Endometrial microvascular endothelial cells (primary cell): ENCODE data around the gene CSPG4. TPM values are rescaled to one million over a fixed set of nuclear protein-coding genes. Genes with fewer than 3 reads are reported as not detected.
"Not testable (repeated sequence)": the region's sequence is repeated elsewhere in the genome, so short reads cannot be mapped to it uniquely, and the experiment has no call there.

Experiments used
- in situ Hi-C: cut with HindIII; loops from 2 replicates; pipeline ENCODE4 v1.10.0; 2017; ENCODE audit warnings: low sequenced_read_pairs, low pct_unique_long_range_greater_than_20kb; ENCODE audit errors: inconsistent ontology term
- total RNA-seq: library from RNA; depleted of rRNA; stranded (reverse); fragments of >200 nt; gene quantifications from one replicate; pipeline ENCODE4 v1.2.3, GENCODE V29; 2015; ENCODE audit errors: inconsistent ontology term

The CSPG4 gene
- total RNA-seq, 1 donor from 2014 or later = 1.9 TPM

DNA sequence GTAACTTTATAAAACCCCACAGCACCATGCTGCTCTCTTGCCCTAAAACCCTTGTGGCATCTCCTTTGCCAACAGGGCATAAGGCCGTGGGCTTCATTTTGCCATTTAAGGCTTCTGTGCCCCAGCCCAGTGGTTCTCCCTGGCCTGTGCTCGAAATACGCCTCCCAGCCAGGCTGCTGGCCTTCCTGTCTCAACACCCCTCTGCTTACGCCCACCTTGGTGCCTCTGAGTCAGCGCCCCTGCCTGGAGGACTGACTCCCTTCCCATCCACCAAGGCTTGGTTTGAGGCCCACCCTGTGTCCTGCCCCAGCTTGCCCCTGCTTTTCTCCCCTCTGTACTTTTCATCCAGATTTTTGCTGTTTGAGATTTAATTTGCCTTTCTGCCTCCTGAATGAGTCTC, 1.8 kb downstream of the CSPG4 start:
- in situ Hi-C loops = not testable (repeated sequence)

DNA sequence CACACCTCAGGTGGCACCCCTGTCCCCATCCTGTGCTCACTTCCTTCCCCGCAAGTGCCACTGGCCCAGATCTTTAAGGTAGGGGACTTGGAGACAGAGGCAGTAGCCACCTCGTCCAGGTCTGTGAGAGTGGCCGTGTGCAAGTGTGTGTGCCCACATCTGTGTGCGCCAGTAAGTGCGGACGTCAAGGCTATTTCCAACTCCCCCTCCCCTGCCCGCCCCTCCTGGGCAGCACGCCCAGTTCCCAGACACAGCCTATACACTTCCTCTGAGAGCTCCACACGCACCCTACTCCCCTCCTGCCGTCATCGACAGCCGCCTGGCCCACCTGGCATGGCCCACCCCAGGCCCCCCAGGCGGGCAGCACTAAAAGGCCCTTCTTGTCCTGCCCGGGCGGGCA, 3.2 kb downstream of the CSPG4 start:
- in situ Hi-C loops = not testable (repeated sequence)

DNA sequence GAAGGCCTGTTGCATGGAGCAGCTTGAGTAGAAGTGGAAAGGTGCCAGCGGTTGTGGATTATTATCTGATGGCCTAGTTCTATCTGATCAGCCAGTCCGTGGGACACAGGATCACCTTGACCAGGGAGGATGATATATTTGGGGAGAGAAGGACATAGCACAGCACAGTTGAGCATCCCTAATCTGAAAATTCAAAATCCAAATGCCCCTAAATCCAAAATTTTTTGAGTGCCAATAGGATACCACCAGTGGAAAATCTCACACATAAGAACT, 6.0 kb downstream of the CSPG4 start:
- in situ Hi-C loops = no loop called here

DNA sequence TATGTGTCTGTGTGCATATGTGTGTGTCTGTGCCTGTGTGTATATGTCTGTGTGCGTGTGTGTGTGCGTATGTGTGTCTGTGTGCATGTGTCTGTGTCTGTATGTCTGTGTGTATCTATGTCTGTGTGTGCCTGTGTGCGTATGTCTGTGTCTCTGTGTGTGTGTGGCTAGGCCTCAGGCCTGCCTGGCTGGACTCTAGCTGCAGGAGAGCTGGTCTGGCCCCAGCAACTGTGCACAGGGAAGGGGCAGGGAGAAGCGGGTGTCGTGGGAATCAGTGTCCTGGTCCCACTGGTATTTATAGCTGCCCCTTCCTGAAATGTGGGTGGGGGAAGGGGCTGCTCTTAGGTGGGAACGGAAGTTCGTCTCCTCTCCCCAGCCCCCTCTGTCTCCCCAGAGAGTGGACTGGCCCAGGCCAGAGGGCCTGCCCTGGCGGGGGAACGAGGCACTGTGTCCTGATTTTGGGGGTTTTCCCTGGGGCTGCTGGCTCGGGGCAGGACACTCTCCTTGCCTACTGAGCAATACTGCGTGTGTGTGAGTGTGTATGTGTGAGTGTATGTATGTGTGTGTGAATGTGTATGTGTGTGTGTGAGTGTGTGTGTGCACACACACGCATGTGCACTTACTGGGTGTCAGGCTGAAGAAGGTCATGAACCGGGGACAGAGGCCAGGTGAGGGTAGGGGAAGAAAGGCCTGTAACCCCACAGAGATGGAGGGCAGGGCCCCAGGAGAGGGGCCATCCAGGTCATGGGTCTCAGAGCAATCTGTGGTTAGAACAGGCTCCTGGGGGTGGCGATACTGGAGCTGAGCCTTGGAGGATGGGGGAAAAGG, 6.6 kb downstream of the CSPG4 start:
- in situ Hi-C loops = no loop called here

DNA sequence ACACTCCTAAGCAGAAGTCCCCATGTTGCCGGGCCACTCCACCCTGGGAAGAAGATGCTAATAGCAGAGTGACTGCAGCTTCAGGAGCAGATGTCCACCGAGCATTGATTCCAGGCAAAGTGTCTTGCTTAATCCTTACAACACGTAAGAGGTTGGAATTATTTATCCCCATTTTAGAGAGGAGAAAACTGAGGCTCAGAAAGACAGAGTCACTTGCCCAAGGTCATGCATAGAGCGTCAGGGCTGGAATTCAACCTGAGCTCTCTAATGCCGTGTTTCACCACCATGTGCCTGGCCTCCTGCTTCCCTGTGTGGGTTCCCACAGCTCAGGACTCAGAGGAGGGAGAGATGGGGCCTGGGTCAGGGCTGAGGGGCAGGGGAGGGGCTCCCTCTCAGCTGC, 7.3 kb downstream of the CSPG4 start:
- in situ Hi-C loops = not testable (repeated sequence)

DNA sequence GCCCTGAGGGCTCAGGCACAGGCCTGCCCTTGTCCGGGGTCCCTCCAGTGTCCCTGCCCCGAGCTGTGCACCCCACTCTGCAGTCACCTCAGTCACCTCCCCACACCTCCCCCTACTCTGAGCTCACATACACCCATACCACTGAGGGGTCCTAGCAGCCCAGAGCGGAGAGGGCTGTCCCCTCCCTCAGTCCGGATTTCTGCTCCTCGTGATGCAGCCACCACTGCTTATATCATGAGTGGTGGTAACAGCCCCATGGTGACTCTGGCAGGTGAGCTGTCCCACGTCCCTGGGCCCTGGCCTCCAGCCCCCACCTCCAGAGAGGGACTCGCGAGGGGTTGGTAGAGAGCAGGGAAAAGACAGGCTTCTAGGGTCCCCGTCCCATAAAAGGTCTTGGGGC, 8.0 kb downstream of the CSPG4 start:
- in situ Hi-C loops = no loop called here

DNA sequence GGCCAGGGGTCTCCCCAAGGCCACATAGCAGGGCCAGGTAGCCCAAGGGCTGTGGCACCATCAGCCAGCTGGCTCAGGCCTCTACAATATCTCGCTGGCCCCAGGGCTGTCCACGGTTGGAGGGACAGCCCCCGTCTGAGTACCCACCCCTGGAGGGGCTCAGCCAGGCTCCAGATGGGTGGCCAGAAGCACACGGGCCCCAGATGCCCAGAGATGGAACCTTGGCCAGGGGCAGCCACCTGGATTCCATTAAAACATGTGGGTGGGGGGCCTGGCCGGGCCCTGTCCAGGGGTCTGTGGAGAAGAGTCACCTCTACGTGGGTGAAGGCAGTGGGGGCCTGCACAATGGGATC, 8.4 kb downstream of the CSPG4 start:
- in situ Hi-C loops = no loop called here

DNA sequence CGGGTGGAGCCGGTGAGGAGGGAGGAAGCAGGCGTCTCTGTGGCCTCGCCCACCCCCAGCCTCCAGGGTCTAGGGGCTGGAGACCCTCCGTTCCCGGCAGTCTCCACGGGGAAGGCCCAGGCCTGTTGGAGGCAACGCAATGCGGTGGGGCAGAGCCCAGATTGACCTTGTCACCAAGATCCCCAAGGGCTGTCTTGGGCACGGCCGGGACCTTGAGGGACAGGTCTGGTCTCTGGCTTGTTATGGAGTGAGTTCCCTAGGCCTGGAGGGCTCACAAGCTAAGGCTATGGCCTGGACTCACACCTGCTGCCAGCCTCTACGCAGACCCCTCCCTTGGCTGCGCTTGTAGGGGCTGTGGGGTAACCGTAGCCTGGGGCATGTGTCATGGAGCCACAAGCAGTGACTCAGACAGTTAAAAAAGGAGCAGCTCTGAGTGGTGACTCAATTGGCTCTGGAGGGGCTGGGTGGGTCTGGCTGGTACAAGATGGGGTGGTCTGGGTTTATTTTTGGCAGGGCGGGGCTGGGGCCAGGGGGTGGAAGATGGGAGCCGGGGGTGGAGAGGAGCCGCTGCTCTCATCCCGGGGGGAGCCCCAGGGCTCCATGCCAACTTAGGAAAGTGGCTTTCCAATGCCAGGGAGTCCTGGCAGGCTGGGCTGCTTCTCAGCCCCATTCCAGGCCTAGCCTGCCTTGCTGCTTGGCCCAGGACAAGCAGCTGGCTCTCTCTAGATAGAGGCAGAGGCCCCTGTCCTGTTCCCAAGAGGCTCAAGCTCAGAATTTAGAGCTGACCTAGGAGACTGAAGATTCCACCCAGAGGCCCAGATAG, 9.0 kb downstream of the CSPG4 start:
- in situ Hi-C loops = not testable (repeated sequence)

DNA sequence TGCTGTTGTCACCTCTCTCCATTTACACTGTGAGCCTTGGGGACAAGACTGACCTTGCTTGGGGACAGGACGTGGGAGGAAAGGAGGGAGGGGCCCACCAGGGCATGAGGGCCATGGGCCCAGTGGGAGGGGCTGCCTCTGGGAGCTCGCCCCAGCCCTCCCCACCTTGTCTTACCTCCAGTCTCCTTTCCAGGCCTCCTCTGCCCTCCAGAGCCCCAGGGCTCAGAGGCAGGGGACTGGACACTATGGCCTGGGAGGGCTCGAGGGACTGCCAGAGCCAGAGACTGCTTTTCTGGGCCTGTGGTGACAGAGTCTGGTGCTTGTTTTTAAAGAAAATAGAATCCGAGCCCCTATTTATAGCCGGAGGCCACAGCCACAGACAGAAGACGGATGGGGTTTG, 10.2 kb downstream of the CSPG4 start:
- in situ Hi-C loops = no loop called here

DNA sequence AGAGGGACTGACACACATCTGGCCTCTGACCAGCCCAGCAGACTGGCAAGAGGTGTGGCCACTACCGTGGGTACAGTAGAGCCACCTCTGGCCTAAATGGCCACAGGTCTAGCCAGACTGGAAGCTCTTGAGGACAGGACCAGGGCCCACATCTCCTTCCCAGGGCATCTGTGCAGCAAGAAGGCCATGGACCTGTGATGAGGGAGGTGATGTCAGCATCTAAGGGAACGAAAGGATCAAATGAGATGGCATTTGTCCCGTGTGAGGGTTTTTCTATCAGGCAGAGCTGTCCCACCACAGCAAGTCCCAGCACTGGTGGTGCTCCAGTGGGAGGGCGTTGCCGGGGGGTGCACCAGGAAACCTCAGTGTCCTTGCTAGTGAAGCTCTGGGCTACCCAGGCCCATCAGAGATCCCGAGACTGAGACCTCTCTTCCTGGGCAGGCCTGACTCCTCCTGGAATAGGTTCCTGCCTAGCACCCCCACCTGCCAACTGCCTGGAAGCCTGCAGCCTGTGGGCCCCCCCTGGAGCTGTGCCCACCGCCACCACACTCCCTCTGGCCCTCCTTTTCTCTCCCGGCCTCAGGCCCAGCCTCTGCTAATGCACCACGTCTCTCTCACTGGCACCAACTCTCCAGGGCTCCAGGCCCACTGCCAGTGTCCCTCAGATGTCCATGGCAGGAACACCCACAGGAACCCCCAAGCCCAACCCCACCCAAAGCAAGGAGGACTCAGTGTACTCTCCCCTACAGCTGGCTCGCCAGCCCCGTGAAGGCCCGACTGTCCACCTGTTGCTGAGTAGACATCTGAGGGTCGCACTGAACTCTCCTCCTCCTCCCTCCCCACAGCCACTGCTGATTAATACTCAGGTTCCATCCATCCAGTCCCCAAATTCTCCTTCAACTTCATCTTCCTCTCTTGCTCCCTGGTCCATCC, 11.3 kb downstream of the CSPG4 start:
- in situ Hi-C loops = not testable (repeated sequence)

DNA sequence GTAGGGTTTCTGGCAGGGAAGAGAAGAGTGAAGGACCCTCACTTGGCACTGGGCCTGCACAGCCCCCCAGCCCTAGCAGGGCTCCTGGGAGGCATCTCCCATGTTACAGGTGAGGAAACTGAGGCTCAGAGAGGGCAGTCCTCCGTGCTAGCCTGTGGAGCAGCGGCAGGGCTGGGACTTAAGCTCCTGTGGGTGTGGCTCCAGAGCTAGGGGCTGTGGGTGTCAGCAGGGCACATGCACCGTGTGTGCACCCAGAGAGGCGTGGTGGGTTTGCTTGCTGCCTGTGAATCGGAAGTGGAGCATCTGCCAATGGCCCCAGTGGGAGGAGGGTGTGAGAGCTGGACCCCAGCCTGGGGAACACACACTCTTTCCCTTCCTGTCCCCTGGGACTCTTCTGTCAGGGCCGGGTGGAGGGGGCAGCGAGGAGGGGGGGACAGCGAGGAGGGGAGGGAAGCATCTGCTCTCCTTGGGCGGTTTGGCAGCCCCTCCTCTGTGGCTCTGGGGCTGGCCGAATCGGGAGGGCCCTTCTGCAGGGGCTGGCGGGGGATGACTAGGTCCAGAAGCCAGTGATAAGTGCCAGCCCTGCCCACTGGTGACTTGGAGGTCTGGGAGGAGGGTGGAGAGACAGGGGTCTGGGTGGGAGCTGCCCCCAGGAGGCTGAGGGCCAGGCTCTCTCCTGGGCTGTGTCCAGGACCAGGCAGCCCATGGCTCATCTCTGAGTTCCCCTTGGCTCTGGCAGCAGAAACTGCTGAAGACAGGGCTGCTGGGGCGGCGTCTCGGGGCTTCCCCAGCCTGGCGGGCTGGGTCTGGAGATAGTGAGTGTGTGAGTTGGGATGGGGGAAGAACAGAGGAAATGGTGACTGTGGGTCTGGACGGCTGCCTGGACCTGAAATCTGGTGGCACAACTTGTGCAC, 12.4 kb downstream of the CSPG4 start:
- in situ Hi-C loops = not testable (repeated sequence)

DNA sequence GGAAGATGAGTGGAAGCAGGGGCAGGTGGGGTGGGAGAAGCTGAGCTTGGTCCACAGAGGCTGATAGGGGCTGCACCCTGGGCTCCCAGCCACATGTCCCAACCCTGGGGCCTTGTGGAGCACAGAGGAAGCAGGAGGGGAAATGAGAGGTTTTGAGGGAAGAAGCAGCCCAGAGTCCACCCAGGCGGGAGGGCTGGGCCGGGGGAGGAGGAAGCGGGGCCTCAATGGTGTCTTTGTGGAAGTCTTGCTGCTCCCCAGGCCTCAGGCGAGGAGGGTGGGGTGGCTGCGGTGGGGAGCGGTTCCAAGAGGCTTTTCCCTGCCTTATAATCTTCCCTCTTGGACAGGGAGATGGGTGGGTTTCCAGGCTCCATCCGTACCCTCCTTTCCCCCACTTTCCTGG, 13.1 kb downstream of the CSPG4 start:
- in situ Hi-C loops = not testable (repeated sequence)

DNA sequence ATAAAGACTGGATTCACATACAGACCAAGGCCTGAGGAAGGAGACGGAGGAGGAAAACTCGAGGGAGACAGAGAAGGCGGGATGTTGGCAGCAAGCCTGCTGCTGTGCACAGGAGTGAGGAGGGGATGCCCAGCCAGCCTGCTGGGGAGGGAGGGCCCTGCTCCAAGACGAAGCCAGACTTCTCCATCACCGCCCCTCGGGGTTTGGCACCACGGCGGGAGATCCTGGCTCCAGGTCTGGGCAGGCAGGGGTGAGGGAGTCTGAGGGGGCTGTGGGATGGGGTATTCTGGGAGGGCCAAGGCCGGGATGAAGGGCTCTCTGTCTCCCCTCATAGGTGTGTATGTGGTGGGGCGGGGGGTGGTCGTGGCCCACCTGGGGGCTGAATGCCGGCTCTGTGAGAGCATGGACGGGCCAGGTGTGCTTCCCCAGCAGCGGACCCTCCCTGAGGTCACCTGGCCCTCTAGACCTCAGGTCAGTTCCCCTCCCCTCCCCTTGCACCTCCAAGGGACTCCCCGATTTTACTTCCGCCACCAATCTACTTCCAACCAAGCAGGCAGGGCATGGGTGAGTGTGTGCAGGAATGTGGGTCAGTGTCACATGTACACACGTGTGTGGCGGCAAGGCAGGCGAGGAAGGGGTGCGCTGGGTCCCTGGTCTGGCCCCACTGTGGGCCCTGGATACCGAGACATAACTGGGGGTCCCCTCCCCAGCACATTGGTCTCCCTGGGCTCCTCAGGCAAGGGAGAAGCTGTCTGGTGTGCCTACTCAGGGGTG, 14.5 kb downstream of the CSPG4 start:
- in situ Hi-C loops = not testable (repeated sequence)

DNA sequence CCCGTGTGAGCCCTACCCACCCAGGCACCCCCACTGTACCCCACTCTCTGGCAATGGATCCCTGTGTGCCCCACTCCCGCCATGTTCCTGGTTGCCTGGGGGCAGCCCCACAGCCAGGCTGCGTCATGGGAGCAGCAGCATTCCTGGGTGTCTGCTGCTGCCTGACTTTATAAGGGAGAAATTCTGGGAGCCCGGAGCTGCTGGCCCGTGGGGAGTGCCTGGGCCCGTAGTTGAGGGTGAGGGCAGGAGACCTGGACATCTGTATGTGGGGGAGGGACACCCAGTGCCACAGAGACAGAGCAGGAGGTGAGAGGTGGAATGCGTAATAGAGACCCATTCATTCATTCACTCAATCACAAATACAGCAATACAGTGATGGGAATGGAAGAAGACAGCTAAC, 15.1 kb downstream of the CSPG4 start:
- in situ Hi-C loops = no loop called here

DNA sequence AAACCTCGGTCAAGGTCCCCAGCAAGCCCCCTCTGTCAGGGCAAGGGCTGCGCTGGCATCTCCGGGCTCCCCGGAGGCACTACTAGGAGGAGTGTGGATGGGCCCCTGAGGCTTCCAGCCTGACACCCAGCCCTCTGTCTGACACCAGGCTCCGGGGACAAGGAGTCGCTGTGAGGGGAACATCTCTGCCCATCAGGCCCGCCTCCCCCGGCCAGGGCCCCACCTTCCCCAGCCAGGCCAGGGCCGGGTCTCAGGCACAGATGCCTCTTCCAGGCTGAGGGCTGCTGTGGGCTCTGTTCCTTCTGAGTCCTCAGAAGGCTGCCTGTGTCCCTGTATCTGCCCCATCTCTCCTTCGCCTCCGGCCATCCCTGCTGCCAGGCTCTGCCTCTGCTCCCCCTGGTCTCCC, 15.8 kb downstream of the CSPG4 start:
- in situ Hi-C loops = no loop called here

DNA sequence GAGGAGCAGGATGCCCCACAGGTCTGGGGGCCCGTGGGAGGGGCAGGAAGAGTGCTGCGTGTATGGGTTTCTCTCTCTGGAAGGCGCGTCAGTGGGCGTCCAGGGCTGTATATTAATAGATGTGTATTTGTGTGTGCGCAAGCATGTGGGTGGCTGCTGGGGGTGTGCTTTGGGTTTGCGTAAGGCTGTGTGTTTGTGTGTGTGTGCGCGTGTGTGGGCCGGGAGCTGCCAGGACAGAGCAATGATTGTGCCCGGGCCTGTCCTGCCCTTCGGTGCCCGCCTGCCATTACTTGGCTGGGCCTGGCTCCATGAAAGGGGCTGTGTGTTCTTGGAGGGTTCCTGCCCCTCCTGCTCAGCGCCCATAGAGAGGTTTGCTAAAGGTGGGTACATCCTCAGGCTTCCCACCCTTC, 16.3 kb downstream of the CSPG4 start:
- in situ Hi-C loops = no loop called here

DNA sequence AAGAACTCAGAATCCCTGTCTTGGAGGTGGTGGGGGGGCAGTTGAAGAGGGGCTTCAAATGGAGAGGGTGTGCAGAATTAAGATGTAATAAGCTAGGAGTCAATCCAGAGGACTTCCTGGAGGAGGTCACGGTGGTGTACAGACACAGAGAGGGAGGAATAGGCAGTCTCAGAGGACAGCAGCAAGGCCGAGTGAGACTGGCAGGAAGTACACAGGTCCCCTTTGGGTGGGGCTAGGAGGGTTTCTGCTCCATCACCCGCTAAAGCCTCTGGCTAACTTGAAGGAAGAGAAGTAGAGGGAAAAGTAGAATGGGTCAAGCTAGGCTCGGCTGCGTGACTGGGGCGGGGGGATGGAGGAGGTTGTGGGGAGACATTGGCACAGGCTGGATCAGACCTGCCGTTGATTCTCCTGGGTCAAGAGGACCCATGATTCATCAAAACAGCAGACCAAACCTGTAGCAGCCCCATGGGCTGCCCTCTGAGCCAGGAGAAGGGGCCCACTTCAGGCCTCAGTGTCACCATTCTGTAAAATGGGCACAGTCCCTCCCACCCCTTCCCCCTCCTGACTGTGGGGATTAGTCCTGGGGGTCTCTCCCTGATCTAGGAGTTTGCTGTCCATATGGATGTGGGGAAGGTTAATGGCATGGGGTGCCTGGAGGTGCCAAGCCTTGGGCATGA, 16.9 kb downstream of the CSPG4 start:
- in situ Hi-C loops = no loop called here
